GM21515 (cell line): ENCODE data around the gene CEP70.
A peak's percentile ranks its signal among the peaks of the same experiment; 100 is the strongest.
"Not testable (repeated sequence)": the region's sequence is repeated elsewhere in the genome, so short reads cannot be mapped to it uniquely, and the experiment has no call there.

ENCODE experiments used
- ATAC-seq: cut with Tn5 transposase; IDR thresholded peaks from one replicate; pipeline ENCODE4 v1.9.1; 2021; ENCODE audit not compliant: unreplicated experiment

The CEP70 gene, protein sequence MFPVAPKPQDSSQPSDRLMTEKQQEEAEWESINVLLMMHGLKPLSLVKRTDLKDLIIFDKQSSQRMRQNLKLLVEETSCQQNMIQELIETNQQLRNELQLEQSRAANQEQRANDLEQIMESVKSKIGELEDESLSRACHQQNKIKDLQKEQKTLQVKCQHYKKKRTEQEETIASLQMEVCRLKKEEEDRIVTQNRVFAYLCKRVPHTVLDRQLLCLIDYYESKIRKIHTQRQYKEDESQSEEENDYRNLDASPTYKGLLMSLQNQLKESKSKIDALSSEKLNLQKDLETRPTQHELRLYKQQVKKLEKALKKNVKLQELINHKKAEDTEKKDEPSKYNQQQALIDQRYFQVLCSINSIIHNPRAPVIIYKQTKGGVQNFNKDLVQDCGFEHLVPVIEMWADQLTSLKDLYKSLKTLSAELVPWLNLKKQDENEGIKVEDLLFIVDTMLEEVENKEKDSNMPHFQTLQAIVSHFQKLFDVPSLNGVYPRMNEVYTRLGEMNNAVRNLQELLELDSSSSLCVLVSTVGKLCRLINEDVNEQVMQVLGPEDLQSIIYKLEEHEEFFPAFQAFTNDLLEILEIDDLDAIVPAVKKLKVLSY

DNA sequence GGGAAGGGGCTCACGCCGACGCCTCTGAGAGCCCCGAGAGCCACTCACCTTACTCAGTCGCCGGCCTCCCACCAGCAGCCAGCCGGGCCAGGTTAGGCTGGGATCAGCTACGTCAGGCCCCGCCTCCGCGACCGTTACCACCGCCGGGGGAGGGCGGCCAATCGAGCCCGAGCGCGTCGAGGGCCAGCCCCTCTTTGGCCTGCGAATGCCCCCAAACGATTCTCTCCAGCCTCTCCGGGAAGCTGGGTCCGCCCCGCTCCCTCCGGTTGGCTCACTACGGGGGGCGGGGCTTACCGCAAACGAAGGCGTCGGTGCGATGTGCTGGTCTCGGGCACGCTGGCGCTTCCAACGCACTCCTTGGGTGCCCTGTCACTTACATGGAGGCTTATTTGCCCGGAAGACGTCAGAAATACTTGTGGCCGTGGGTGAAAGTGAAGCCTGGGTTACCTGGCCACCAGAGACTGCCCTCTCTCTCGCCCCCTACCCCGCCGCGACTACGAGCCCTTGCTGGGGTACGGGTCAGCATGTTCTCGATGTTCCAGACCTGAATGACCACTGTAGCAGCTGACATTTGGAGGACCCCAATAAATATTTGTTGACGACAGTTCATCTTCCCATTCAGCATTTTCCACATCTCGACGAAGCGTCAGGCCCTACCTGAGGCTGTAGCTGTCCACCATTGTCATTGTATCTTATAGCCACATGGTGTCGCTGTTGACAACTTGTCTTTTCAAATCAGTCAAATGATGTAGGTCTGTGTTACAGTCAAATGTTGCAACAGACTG is at the start of gene CEP70:
Gene CEP70 (minus strand): TSS at position 111 of the 785 bp plus-strand sequence. CDS start 21,333 bp downstream, outside the sequence.
- ATAC-seq = peak; percentile 87

DNA sequence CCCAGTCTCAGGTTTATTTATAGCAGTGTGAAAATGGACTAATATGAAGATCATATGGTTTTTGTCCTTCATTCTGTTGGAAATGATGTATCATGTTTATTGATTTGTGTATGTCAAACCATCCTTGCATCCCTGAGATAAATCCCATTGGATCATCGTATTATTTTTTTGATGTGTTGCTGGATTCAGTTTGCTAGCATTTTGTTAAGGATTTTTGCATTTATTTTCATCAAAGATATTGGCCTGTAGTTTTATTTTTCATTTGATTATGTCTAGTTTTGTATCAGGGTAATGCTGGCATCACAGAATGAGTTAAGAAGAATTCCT is 48.8 kb upstream of the CEP70 start:
- no peak for ATAC-seq

DNA sequence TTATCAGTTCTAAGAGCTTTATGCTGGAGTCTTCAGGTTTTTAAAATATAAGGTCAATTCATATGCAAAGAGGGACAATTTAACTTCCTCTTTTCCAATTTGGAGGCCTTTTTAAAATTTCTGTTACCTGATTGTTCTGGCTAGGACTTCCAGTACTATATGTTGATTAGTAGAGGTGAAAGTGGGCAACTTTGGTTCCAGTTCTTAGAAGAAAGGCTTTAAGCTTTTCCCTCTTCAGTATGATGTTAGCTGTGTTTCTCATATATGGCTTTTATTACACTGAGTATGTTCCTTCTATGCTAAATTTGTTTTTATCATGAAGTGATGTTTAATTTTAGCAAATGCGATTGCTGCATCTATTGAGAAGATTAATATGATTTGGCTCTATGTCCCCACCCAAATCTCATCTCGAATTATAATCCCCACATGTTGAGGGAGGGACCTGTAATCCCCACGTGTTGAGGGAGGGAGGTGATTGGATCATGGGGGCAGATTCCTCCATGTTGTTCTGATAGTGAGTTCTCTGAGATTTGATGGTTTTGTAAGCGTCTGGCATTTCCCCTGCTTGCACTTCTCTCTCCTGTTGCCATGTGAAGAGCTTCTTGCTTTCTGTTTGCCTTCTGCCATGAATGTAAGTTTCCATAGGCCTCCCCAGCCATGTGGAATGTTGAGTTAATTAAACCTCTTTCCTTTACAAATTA is 48.3 kb upstream of the CEP70 start:
- no peak for ATAC-seq

DNA sequence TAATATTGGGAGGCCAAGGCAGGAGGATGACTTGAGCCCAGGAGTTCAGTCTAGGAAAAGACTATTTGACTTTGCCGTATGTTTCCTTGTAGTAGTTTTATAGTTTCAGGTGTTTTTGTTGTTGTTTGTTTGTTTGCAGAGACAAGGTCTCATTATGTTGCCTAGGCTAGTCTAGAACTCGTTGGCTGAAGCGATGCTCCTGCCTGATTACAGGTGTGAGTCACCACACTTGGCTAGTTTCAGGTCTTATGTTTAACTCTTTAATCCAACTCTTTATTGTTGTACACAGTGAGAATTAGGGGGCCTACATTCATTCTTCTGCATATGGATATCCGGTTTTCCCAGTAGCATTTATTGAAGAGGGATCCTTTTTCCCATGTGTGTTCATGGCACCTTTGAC is 46.5 kb upstream of the CEP70 start:
- no peak for ATAC-seq

DNA sequence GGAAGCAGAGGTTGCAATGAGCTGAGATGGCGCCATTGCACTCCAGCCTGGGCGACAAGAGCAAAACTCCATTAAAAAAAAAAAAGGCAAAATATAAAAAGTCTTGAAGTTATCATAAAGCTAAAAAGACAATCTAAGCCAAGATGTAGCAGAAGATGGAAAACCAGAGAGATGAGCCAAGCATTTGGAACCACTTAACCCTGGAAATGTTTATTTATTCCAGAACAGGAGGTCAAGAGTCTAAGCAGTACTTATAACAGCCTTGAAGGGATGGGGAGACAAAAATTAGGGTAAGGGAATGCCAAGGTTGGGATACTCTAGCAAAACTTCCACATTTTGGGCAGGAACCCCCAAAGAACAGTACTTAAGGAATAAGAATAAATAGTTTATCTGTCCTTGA is 44.6 kb upstream of the CEP70 start:
- no peak for ATAC-seq

DNA sequence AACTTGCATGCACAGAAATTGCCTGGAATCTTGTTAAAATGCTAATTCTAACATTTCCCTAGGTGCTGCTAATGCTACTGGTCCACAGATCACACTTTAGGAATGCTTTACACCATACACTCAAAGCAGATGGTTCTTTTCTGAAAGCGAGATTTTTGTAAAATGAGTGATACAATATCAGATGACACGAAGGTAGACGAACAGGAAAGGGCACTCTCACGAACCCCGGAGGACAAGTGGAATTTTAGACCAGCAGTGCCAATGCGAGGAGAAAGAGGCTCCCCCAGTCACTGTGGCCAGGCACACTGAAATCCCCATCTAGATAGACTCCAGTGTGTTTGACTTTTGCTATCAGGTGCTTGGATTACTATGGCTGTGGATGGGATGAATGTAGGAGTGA is 35.5 kb upstream of the CEP70 start:
- ATAC-seq = no peak

DNA sequence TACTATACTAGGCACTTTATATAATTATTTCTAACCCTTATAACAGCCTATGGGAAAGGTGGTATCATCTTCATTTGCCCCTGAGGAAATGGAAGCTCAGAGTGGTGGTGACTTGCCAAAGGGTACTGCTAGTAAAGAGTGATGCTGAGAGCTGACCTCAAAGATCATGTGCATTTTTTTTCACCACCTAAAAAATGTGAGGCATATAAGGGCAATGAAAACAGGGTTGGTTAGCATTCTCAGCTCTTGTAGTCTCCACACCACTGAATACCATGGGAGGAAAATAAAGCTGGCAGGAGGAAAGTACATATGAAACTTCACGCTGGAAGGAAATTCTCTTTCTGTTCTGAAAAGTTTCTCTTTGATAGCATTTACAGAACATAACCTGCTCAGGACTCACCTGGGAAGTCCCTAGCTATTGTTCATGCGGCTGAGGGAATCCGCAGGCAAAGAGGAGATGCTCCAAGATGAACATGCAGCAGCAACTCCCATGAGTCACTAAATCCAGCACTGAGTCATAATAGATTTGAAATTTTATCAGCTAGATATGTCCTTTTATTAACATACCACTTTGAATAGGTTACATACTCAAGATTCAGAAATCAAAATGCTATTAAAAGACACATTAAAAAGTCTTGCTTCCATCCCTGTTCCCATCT is 31.8 kb upstream of the CEP70 start:
- no peak for ATAC-seq

DNA sequence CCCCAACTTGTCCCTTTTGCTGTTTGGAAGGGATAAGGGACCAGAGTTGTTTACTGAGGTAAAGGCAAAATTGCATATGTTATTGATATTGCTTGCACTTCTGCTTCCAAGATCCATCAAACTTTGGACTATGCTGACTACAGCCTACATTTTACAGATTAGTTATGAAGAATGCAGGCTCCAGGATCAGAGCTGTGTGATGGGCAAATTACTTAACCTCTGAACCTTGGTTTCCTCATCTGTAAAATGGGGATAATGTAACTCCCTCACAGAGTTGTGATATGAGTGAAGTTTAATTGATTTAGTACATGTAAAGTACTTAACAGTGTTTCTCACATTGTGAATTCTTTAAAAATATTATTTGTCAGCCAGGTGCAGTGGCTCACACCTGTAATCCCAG is 30.5 kb upstream of the CEP70 start:
- ATAC-seq = no peak

DNA sequence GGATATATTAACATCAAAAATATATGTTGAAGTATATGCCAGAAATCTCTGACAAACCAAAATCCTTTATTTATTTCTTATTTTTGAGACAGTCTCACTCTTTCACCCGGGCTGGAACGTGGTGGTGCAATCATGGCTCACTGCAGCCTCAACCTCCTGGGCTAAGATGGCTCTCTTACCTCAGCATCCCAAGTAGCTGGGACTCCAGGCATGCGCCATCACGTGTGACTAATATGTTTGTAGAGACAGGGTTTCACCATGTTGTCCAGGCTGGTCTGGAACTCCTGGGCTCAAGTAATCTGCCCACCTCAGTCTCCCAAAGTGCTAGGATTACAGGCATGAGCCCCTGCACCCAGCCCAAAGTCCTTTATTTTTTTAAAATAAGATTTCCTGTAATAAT is 26.4 kb upstream of the CEP70 start:
- no peak for ATAC-seq

DNA sequence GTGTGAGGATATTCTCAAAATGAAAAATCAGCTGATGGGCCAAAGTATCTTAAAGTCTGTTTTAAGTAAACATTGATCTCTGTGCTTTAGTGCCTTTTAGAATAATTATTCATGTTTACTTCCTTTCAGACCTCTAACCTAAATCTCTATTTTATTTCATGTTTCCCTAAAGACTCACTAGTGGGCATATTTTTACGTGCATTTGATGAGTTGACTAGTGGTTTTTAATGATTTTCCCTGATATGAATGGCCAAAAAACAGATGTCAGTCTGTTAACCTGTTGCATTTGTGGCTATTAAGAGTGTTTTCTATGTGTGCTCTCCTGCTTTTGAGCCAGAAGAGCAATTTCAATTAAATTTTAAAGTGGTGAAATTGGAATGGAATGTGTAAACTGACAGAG is 21.4 kb upstream of the CEP70 start:
- no peak for ATAC-seq

DNA sequence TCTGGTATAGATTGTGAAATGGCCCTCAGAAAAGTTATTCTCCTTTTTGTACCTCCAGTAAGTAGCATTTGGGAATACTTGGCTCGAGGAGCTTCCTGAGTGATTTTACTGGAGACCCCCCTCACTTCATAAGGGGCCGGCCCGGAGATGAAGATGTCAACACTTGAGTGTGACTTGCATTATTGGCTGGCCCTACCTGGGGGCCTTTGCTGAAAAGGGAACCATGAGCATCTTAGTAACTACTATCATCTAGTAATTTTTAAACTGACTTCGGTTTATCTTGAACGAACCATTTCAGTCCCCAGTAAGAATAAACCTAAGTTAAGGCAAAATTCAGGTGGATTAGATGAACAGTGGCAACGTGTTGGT is 15.8 kb upstream of the CEP70 start:
- no peak for ATAC-seq

DNA sequence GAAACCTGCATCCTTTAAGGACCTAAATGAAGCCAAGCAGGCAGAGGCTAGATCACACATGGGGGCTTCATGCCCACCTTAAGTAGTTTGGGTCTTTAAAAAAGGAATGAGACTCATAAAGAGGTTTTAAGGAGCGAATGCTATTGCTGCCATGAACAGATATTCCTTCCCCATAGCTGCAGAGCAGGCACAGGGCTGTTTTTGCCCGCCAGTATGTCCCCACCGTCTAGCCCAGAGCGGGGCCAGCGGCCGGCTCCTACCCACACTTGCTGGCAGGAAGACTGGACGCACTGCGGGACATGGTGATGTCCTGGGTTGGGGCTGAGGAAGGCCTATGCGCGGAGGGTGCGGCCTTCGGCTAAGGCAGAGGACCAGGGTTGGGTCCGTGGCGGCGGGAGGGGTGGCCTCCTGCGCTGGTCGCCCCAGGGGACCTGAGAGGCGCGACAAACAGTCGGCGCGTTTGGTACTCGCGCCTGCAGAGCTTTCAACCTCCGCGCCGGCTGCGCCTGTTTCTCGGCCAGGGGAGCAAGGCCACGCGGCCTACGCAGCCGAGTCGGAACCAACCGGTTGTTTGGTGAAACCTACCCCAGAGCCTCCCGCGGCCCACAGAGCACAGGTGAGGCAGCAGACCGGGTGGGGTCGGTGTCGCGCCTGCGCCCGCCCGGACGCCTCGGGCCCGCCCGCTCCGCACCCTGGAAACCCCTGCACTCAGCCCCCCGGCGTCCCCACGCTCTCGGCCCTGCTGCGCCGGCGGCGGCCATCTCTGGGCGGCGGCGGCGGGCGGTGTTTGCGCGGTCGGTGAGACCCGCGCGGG is 14.5 kb upstream of the CEP70 start, which contains the start of gene FAIM:
Gene FAIM (plus strand): TSS at position 450 of the 814 bp plus-strand sequence. CDS start 10,956 bp downstream, outside the sequence.
- ATAC-seq = peak; percentile 70

DNA sequence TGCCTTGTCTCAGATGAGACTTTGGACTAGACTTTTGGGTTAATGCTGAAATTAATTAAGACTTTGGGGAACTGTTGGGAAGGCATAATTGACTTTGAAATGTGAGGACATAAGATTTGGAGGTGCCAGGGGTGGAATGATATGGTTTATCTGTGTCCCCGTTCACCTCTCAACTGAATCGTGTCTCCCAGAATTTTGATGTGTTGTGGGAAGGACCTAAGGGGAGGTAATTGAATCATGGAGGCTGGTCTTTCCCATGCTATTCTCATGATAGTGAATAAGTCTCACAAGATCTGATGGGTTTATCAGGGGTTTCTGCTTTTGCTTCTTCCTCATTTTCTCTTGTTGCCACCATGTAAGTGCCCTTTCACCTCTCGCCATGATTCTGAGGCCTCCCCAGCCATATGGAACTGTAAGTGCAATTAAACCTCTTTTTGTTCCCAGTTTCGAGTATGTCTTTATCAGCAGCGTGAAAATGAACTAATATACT is 10.1 kb upstream of the CEP70 start:
- ATAC-seq = not testable (repeated sequence)

DNA sequence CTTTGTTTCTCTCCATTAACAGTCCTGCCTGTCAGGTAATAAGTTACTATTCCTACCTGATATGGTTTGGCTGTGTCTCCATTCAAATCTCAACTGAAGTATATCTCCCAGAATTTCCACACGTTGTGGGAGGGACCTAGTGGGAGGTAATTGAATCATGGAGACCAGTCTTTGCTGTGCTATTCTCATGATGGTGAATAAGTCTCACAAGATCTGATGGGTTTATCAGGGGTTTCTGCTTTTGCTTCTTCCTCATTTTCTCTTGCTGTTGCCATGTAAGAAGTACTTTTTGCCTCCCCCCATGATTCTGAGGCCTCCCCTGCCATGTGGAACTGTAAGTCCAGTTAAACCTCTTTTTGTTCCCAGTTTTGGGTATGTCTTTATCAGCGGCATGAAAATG is 7.6 kb upstream of the CEP70 start:
- not testable (repeated sequence) for ATAC-seq

DNA sequence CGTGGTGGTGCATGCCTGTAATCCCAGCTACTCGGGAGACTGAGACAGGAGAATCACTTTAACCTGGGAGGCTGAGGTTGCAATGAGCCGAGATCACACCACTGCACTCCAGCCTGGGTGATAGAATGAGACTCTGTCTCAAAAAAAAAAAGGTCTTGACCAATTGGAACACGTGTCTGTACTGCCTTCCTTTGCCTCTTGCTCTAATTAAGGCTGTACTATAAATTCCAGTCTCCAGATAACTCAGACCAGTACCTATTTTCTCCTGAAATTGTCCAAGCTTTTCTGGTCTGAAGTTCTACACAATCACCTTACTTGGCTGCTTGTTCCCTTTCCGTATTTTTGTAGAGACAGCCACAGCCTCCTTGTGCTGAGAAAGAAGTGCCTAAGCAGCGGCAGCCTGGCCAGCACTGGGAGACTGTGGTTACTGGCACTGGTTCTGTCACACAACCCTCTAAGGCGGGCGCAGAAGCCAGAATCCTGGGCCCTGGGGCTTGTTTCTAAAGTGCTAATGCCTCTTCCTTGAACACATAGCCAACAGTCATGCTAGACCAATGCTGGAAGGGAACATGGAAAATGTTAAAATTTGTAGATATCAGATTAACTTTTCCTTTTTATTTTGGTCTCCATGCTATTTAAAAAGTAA is 6.2 kb upstream of the CEP70 start:
- no peak for ATAC-seq

DNA sequence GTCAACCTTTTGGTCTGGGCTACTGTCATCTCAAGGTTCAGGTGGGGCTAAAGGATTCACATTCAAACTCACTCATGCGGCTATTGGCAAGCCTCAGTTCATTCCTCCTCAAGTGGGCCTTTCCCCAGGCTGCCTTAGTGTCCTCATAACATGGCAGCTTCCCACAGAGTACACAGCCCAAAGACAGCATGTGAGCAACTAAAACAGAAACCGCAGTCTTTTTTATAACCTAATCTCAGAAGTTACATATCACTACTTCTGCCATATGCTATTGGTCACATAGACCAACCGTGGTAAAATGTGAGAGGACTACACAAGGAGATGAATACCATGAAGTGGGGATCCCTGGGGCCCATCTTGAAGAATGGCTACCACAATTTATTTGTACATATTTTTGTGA is 4.5 kb upstream of the CEP70 start:
- ATAC-seq = no peak

DNA sequence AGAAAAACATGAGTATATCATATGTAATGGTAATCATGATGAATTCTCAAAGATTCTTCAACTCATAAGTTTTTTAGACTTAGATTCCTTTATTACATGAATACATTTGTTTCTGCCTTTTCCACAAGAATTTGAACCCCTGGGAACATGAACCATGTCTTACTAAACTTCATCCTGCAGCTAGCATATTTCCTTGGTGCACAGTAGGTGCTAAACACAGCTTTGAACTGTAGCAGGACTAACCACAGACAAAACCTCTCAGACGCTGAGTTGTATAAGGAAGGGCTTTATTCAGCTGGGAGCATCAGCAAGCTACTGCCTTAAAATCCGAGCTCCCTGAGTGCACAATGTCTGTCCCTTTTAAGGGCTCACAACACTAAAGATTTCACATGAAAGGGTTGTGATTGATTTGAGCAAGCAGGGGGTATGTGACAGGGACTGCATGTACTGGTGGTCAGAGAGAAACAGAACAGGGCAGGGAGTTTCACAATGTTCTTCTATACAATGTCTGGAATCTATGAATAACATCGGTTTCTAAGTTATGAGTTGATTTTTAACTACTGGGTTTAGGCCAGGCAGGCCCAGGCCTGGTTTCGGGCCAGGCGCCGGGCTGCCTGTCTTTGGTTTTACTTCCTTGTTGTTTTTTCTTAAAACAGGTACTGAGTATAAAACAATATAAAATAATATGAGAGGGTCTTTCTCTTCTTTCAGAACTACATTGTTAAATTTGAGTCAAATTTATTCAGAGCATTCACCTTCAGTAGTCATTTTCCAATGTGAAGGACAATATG is 3.3 kb upstream of the CEP70 start:
- ATAC-seq = not testable (repeated sequence)

DNA sequence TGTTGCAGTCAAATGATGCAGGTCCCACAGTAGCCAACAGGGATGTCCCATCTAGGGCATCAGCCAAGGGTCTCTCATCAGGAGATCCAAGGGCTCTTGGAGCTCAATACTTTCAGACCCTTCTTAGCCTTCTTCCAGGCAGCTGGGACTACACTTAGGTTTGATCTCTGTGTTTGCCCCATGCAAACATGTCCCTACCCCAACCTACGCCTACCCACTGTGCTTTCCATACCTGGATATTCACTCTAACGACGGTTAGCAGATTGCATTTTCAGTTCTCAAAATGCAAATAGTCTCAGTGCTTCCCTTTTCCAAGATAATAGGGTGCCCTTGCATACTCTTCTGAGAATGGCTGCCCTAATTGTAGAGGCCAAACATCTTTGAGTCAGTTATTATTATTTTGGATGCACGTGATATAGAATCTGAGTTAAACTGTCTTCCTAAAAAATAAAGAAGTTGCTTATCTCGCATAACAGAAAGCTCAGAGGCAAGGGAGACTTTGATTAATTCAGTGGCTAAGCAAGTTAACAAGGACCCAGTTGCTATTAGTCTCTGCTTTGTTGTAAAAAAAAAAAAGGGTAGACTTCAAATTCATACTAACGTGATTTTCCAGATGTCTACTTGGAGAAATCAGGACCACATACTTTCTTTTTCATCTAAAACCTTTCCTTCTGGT is 1.0 kb upstream of the CEP70 start:
- no peak for ATAC-seq
